Endothelial cell (in vitro differentiated cells): Measurements from ENCODE around the gene RIC8B. TPM values are rescaled to one million over a fixed set of nuclear protein-coding genes. Genes with fewer than 3 reads are reported as not detected.

Experiments
- DNase-seq: peaks from one replicate; pipeline ENCODE4 v3.0.0; 2021; ENCODE audit warnings: low spot score
- H3K27ac Mint-ChIP-seq: one replicate; pipeline ENCODE4 v1.8.0; 2021; ENCODE audit warnings: mixed read lengths, inconsistent platforms; ENCODE audit not compliant: unreplicated experiment
- H3K27me3 Mint-ChIP-seq: one replicate; pipeline ENCODE4 v1.8.0; 2021; ENCODE audit warnings: mild to moderate bottlenecking, moderate library complexity, mixed read lengths, inconsistent platforms; ENCODE audit not compliant: unreplicated experiment
- H3K36me3 Mint-ChIP-seq: one replicate; pipeline ENCODE4 v1.8.0; 2021; ENCODE audit warnings: mild to moderate bottlenecking, low read depth, mixed read lengths, inconsistent platforms; ENCODE audit not compliant: unreplicated experiment
- H3K4me1 Mint-ChIP-seq: one replicate; pipeline ENCODE4 v1.8.0; 2021; ENCODE audit warnings: mild to moderate bottlenecking, mixed read lengths, inconsistent platforms; ENCODE audit not compliant: unreplicated experiment
- H3K4me3 Mint-ChIP-seq: one replicate; pipeline ENCODE4 v1.8.0; 2021; ENCODE audit warnings: mild to moderate bottlenecking, mixed read lengths, inconsistent platforms; ENCODE audit not compliant: unreplicated experiment
- H3K9me3 Mint-ChIP-seq: one replicate; pipeline ENCODE4 v1.8.0; 2021; ENCODE audit warnings: mixed read lengths, inconsistent platforms; ENCODE audit not compliant: unreplicated experiment
- CTCF ChIP-seq: fragments of 200-600 bp; sonication (generic); IDR thresholded peaks from one replicate; pipeline ENCODE4 v1.5.0; 2021; ENCODE audit warnings: antibody characterized with exemption; ENCODE audit not compliant: unreplicated experiment
- total RNA-seq: library from RNA; stranded (reverse); fragmentation: NEBNext Ultra II Directional; extraction: Animal tissue kit (Norgen Biotek cat#: 25700); gene quantifications from one replicate; pipeline ENCODE4 v1.2.1, GENCODE V29; 2021; ENCODE audit not compliant: unreplicated experiment

RIC8B gene
- total RNA-seq, 1 donor from 2014 or later, result 14.0 TPM

- H3K36me3 Mint-ChIP-seq, result no peaks in the 10 kb centered on the region
- H3K4me1 Mint-ChIP-seq, result peaks cover 2% of the 10 kb centered on the region
- no peaks in the 10 kb centered on the region for H3K9me3 Mint-ChIP-seq
- no peak for DNase-seq
- H3K27ac Mint-ChIP-seq, result no peak overlapping the region
- no peak overlapping the region for H3K4me3 Mint-ChIP-seq
- no peak for TF ChIP-seq CTCF
- no peaks in the 10 kb centered on the region for H3K27me3 Mint-ChIP-seq
These were observed 132.2 kb downstream of the RIC8B start for GRCh38 chr12:106906715-106907114.

GRCh38 chr12:106907411-106907810 lies 132.9 kb downstream of the RIC8B start:
- no peaks in the 10 kb centered on the region for H3K9me3 Mint-ChIP-seq
- H3K4me1 Mint-ChIP-seq, result peaks cover 2% of the 10 kb centered on the region
- H3K27ac Mint-ChIP-seq, result no peak overlapping the region
- TF ChIP-seq CTCF, result no peak
- no peak for DNase-seq
- no peaks in the 10 kb centered on the region for H3K27me3 Mint-ChIP-seq
- no peaks in the 10 kb centered on the region for H3K36me3 Mint-ChIP-seq
- no peak overlapping the region for H3K4me3 Mint-ChIP-seq

GRCh38 chr12:106907846-106908245 lies 133.4 kb downstream of the RIC8B start:
- TF ChIP-seq CTCF, result no peak
- Mint-ChIP-seq H3K4me1 (peaks cover 2% of the 10 kb centered on the region), H3K36me3 (no peaks in the 10 kb centered on the region), H3K9me3 (no peaks in the 10 kb centered on the region), H3K27ac (no peak overlapping the region), H3K27me3 (no peaks in the 10 kb centered on the region), H3K4me3 (no peak overlapping the region)
- DNase-seq, result no peak

- Mint-ChIP-seq H3K27ac (no peak overlapping the region), H3K36me3 (no peaks in the 10 kb centered on the region), H3K4me1 (peaks cover 2% of the 10 kb centered on the region), H3K4me3 (no peak overlapping the region), H3K9me3 (no peaks in the 10 kb centered on the region), H3K27me3 (peaks cover 4% of the 10 kb centered on the region)
- no peak for DNase-seq
- no peak for TF ChIP-seq CTCF
These were observed 134.1 kb downstream of the RIC8B start for GRCh38 chr12:106908561-106908960.

GRCh38 chr12:106910202-106910601 lies 135.7 kb downstream of the RIC8B start:
- Mint-ChIP-seq H3K27ac (no peak overlapping the region), H3K36me3 (no peaks in the 10 kb centered on the region), H3K9me3 (no peaks in the 10 kb centered on the region), H3K4me3 (no peak overlapping the region), H3K4me1 (peaks cover 2% of the 10 kb centered on the region), H3K27me3 (peaks cover 4% of the 10 kb centered on the region)
- no peak for TF ChIP-seq CTCF
- DNase-seq, result no peak
